ENCODE data around the gene TBC1D10B.

The TBC1D10B gene

GRCh38 chr16:30395155-30395991 is 25.1 kb upstream of the TBC1D10B start, which contains the start of gene ZNF48 (continued):
- TF ChIP-seq, protein P1, sequence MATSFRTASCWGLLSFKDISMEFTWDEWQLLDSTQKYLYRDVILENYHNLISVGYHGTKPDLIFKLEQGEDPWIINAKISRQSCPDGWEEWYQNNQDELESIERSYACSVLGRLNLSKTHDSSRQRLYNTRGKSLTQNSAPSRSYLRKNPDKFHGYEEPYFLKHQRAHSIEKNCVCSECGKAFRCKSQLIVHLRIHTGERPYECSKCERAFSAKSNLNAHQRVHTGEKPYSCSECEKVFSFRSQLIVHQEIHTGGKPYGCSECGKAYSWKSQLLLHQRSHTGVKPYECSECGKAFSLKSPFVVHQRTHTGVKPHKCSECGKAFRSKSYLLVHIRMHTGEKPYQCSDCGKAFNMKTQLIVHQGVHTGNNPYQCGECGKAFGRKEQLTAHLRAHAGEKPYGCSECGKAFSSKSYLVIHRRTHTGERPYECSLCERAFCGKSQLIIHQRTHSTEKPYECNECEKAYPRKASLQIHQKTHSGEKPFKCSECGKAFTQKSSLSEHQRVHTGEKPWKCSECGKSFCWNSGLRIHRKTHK (tag by site-specific recombination; IDR thresholded peaks at IDR 0.05) = no peak
- TF ChIP-seq ZNF544 (tag by site-specific recombination; IDR thresholded peaks at IDR 0.05) (no peak), ZNF239 (tag by site-specific recombination; IDR thresholded peaks at IDR 0.05) (peak; percentile 54; the same call in 1 of the 2 replicates), ZNF37A (tag by site-specific recombination; IDR thresholded peaks at IDR 0.05) (no peak), SP7 (tag by site-specific recombination; IDR thresholded peaks at IDR 0.05) (peak; percentile 55), ZNF140 (tag by site-specific recombination; IDR thresholded peaks at IDR 0.05) (no peak), ZNF112 (tag by site-specific recombination; IDR thresholded peaks at IDR 0.05) (no peak), ZSCAN18 (tag by site-specific recombination; IDR thresholded peaks at IDR 0.05) (peak; percentile 43), ZNF24 (tag by site-specific recombination; IDR thresholded peaks at IDR 0.05) (peak; percentile 65; the same call in 1 of the 2 replicates), ZFHX2 (tag by site-specific recombination; conservative IDR thresholded peaks at IDR 0.05) (peak; percentile 90), ZNF677 (tag by site-specific recombination; IDR thresholded peaks at IDR 0.05) (peak; percentile 50; the same call in 1 of the 2 replicates), ZNF426 (tag by site-specific recombination; IDR thresholded peaks at IDR 0.05) (no peak), ZIC2 (tag by site-specific recombination; IDR thresholded peaks at IDR 0.05) (peak; percentile 68), ZNF529 (tag by site-specific recombination; IDR thresholded peaks at IDR 0.05; ENCODE audit: insufficient replicate concordance) (no peak), GLI4 (tag by site-specific recombination; IDR thresholded peaks at IDR 0.05) (0 out of 2 replicates have a peak, but pooled peaks have one; percentile 29), ZNF670 (tag by site-specific recombination; IDR thresholded peaks at IDR 0.05; ENCODE audit: low read depth) (no peak), ZNF184 (tag by site-specific recombination; IDR thresholded peaks at IDR 0.05) (peak; percentile 75; the same call in 1 of the 2 replicates), ZNF777 (tag by site-specific recombination; IDR thresholded peaks at IDR 0.05; ENCODE audit: borderline replicate concordance) (peak; percentile 67; the same call in 1 of the 2 replicates), ZBTB7A (tag by site-specific recombination; IDR thresholded peaks at IDR 0.05; ENCODE audit: low read depth) (peak; percentile 54; the same call in 1 of the 2 replicates), ZNF473 (tag by site-specific recombination; IDR thresholded peaks at IDR 0.05) (no peak), ZFP37 (tag by site-specific recombination; IDR thresholded peaks at IDR 0.05) (no peak), HOXA7 (CRISPR knock-in tag; IDR thresholded peaks at IDR 0.05; ENCODE audit: borderline replicate concordance) (no peak), MYNN (tag by site-specific recombination; IDR thresholded peaks at IDR 0.05; ENCODE audit: borderline replicate concordance) (no peak), ZNF660 (tag by site-specific recombination; IDR thresholded peaks at IDR 0.05) (peak; percentile 96; the same call in 1 of the 2 replicates), ZNF16 (tag by site-specific recombination; IDR thresholded peaks at IDR 0.05; ENCODE audit: low read depth) (no peak), KLF1 (tag by site-specific recombination; IDR thresholded peaks at IDR 0.05) (peak; percentile 46), ZBTB8A (tag by site-specific recombination; IDR thresholded peaks at IDR 0.05) (peak; percentile 93)
- TF ChIP-seq, protein P2, sequence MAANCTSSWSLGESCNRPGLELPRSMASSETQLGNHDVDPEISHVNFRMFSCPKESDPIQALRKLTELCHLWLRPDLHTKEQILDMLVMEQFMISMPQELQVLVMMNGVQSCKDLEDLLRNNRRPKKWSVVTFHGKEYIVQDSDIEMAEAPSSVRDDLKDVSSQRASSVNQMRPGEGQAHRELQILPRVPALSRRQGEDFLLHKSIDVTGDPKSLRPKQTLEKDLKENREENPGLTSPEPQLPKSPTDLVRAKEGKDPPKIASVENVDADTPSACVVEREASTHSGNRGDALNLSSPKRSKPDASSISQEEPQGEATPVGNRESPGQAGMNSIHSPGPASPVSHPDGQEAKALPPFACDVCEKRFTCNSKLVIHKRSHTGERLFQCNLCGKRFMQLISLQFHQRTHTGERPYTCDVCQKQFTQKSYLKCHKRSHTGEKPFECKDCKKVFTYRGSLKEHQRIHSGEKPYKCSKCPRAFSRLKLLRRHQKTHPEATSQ (tag by site-specific recombination; IDR thresholded peaks at IDR 0.05) = peak; percentile 80
- TF ChIP-seq, protein P3, sequence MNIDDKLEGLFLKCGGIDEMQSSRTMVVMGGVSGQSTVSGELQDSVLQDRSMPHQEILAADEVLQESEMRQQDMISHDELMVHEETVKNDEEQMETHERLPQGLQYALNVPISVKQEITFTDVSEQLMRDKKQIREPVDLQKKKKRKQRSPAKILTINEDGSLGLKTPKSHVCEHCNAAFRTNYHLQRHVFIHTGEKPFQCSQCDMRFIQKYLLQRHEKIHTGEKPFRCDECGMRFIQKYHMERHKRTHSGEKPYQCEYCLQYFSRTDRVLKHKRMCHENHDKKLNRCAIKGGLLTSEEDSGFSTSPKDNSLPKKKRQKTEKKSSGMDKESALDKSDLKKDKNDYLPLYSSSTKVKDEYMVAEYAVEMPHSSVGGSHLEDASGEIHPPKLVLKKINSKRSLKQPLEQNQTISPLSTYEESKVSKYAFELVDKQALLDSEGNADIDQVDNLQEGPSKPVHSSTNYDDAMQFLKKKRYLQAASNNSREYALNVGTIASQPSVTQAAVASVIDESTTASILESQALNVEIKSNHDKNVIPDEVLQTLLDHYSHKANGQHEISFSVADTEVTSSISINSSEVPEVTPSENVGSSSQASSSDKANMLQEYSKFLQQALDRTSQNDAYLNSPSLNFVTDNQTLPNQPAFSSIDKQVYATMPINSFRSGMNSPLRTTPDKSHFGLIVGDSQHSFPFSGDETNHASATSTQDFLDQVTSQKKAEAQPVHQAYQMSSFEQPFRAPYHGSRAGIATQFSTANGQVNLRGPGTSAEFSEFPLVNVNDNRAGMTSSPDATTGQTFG (tag by site-specific recombination; IDR thresholded peaks at IDR 0.05; ENCODE audit: borderline replicate concordance) = no peak
- TF ChIP-seq, protein P4, sequence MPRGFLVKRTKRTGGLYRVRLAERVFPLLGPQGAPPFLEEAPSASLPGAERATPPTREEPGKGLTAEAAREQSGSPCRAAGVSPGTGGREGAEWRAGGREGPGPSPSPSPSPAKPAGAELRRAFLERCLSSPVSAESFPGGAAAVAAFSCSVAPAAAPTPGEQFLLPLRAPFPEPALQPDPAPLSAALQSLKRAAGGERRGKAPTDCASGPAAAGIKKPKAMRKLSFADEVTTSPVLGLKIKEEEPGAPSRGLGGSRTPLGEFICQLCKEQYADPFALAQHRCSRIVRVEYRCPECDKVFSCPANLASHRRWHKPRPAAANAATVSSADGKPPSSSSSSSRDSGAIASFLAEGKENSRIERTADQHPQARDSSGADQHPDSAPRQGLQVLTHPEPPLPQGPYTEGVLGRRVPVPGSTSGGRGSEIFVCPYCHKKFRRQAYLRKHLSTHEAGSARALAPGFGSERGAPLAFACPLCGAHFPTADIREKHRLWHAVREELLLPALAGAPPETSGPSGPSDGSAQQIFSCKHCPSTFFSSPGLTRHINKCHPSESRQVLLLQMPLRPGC (tag by site-specific recombination; IDR thresholded peaks at IDR 0.05) = peak; percentile 37; the same call in 1 of the 2 replicates
- TF ChIP-seq, protein P5, sequence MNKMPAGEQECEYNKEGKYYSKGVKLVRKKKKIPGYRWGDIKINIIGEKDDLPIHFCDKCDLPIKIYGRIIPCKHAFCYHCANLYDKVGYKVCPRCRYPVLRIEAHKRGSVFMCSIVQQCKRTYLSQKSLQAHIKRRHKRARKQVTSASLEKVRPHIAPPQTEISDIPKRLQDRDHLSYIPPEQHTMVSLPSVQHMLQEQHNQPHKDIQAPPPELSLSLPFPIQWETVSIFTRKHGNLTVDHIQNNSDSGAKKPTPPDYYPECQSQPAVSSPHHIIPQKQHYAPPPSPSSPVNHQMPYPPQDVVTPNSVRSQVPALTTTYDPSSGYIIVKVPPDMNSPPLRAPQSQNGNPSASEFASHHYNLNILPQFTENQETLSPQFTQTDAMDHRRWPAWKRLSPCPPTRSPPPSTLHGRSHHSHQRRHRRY (tag by site-specific recombination; IDR thresholded peaks at IDR 0.05) = no peak
